Type B pancreatic cell (in vitro differentiated cells): ENCODE measurements around the gene SLC10A1. TPM values are rescaled to one million over a fixed set of nuclear protein-coding genes. Genes with fewer than 3 reads are reported as not detected.

Source experiments
- DNase-seq: peaks from one replicate; pipeline ENCODE4 v3.0.0; 2021; ENCODE audit warnings: mixed read lengths; ENCODE audit not compliant: unreplicated experiment; ENCODE audit errors: extremely low spot score
- H3K27ac Mint-ChIP-seq: 2 replicates; pipeline ENCODE4 v1.8.0; 2021; ENCODE audit warnings: mild to moderate bottlenecking, mixed read lengths
- H3K27me3 Mint-ChIP-seq: 2 replicates; pipeline ENCODE4 v1.8.0; 2021; ENCODE audit warnings: mixed read lengths
- H3K36me3 Mint-ChIP-seq: 2 replicates; pipeline ENCODE4 v1.8.0; 2021; ENCODE audit warnings: mixed read lengths
- H3K4me1 Mint-ChIP-seq: one replicate; pipeline ENCODE4 v1.8.0; 2021; ENCODE audit warnings: mixed read lengths; ENCODE audit not compliant: unreplicated experiment
- H3K4me3 Mint-ChIP-seq: 2 replicates; pipeline ENCODE4 v1.8.0; 2021; ENCODE audit warnings: mild to moderate bottlenecking, mixed read lengths
- H3K9me3 Mint-ChIP-seq: 2 replicates; pipeline ENCODE4 v1.8.0; 2021; ENCODE audit warnings: mixed read lengths
- CTCF ChIP-seq: fragments of 200-600 bp; sonication (generic); conservative IDR thresholded peaks from 2 replicates; pipeline ENCODE4 v1.5.0; 2021; ENCODE audit warnings: antibody characterized with exemption, mild to moderate bottlenecking
- total RNA-seq: library from RNA; stranded (reverse); gene quantifications from 2 replicates; pipeline ENCODE4 v1.2.1, GENCODE V29; 2021; ENCODE audit warnings: low replicate concordance

Gene SLC10A1
- total RNA-seq, 1 donor from 2014 or later, result not detected

- H3K4me1 Mint-ChIP-seq, result peaks cover 5% of the 10 kb centered on the region
- no peaks in the 10 kb centered on the region for H3K9me3 Mint-ChIP-seq
- DNase-seq, result no peak
These were observed 44.6 kb upstream of the SLC10A1 start for GRCh38 chr14:69841656-69842055.

GRCh38 chr14:69839661-69840060, 42.6 kb upstream of the SLC10A1 start:
- no peak for DNase-seq
- no peaks in the 10 kb centered on the region for H3K9me3 Mint-ChIP-seq
- peaks cover 5% of the 10 kb centered on the region for H3K4me1 Mint-ChIP-seq
- no peak overlapping the region for H3K27ac Mint-ChIP-seq
- no peak overlapping the region for H3K4me3 Mint-ChIP-seq
- H3K27me3 Mint-ChIP-seq, result no peaks in the 10 kb centered on the region
- TF ChIP-seq CTCF, result no peak
- H3K36me3 Mint-ChIP-seq, result no peaks in the 10 kb centered on the region

More at GRCh38 chr14:69841656-69842055, 44.6 kb upstream of the SLC10A1 start:
- no peak for TF ChIP-seq CTCF
- Mint-ChIP-seq H3K36me3 (no peaks in the 10 kb centered on the region), H3K4me3 (no peak overlapping the region), H3K27ac (no peak overlapping the region), H3K27me3 (no peaks in the 10 kb centered on the region)

- peak; percentile 38 for TF ChIP-seq CTCF
- no peaks in the 10 kb centered on the region for H3K9me3 Mint-ChIP-seq
- no peaks in the 10 kb centered on the region for H3K36me3 Mint-ChIP-seq
- no peaks in the 10 kb centered on the region for H3K27me3 Mint-ChIP-seq
- no peak overlapping the region for H3K27ac Mint-ChIP-seq
- no peak overlapping the region for H3K4me3 Mint-ChIP-seq
- H3K4me1 Mint-ChIP-seq, result peaks cover 5% of the 10 kb centered on the region
- DNase-seq, result no peak
These were observed 41.9 kb upstream of the SLC10A1 start for GRCh38 chr14:69838881-69839416.

GRCh38 chr14:69828879-69829278, 31.8 kb upstream of the SLC10A1 start:
- no peaks in the 10 kb centered on the region for H3K4me1 Mint-ChIP-seq
- H3K36me3 Mint-ChIP-seq, result no peaks in the 10 kb centered on the region
- TF ChIP-seq CTCF, result no peak
- H3K27me3 Mint-ChIP-seq, result no peaks in the 10 kb centered on the region
- no peak overlapping the region for H3K27ac Mint-ChIP-seq
- no peak overlapping the region for H3K4me3 Mint-ChIP-seq
- no peak for DNase-seq
- H3K9me3 Mint-ChIP-seq, result peaks cover 9% of the 10 kb centered on the region

GRCh38 chr14:69828354-69828753, 31.3 kb upstream of the SLC10A1 start:
- DNase-seq, result no peak
- Mint-ChIP-seq H3K27me3 (no peaks in the 10 kb centered on the region), H3K9me3 (peaks cover 9% of the 10 kb centered on the region), H3K4me1 (no peaks in the 10 kb centered on the region), H3K27ac (no peak overlapping the region), H3K36me3 (no peaks in the 10 kb centered on the region), H3K4me3 (no peak overlapping the region)
- no peak for TF ChIP-seq CTCF

- no peak for DNase-seq
- Mint-ChIP-seq H3K36me3 (no peaks in the 10 kb centered on the region), H3K27ac (no peak overlapping the region), H3K27me3 (no peaks in the 10 kb centered on the region), H3K4me1 (no peaks in the 10 kb centered on the region), H3K4me3 (no peak overlapping the region), H3K9me3 (peaks cover 9% of the 10 kb centered on the region)
- TF ChIP-seq CTCF, result no peak
These were observed 30.5 kb upstream of the SLC10A1 start for GRCh38 chr14:69827560-69827959.
